ENCODE data around the gene LMBR1L. TPM values are rescaled to one million over a fixed set of nuclear protein-coding genes. Genes with fewer than 3 reads are reported as not detected.

LMBR1L gene
- total and polyA plus RNA-seq, 2 of the 8 experiments (the other 6 are each of a cell fraction or from before 2014, with no cell fraction given) = 36.6 to 49.6 TPM

GRCh38 chr12:49057888-49058287 is 52.8 kb downstream of the LMBR1L start (continued):
- TF ChIP-seq CHD7 (IDR thresholded peaks at IDR 0.05; ENCODE audit: insufficient replicate concordance, low read length) (no peak), KDM4A (IDR thresholded peaks at IDR 0.05; ENCODE audit: low read depth, low read length, severe bottlenecking) (no peak), HDAC6 (IDR thresholded peaks at IDR 0.05; ENCODE audit: low read depth, low read length) (no peak), CHD2 (IDR thresholded peaks at IDR 0.05; ENCODE audit: low read length) (no peak), NRF1 (IDR thresholded peaks at IDR 0.05; ENCODE audit: low read depth, low read length) (no peak), ATF3 (IDR thresholded peaks at IDR 0.05; ENCODE audit: insufficient read depth, low read depth, low read length) (no peak), SRF (IDR thresholded peaks at IDR 0.05; ENCODE audit: low read depth, low read length) (no peak)

Measured in H1 (cell line).